Naive thymus-derived CD4-positive, alpha-beta T cell (primary cell): ENCODE results near the gene PTGIR. TPM values are rescaled to one million over a fixed set of nuclear protein-coding genes. Genes with fewer than 3 reads are reported as not detected.

Source experiments
- ATAC-seq: fragments of 150-1000 bp; cut with Tn5 transposase; 2 replicates; pipeline ENCODE4 v1.10.0; 2021; ENCODE audit warnings: mild to moderate bottlenecking, moderate library complexity
- CTCF ChIA-PET: fragments of 350-600 bp; sonication (Branson Sonifier 250); formaldehyde crosslinking; loops from one replicate; lab custom pipeline; 2021; ENCODE audit warnings: antibody characterized with exemption; lab: Charles Lee
- POLR2A ChIA-PET: fragments of 350-600 bp; sonication (Branson Sonifier 250); formaldehyde crosslinking; loops from one replicate; lab custom pipeline; 2021; ENCODE audit warnings: antibody characterized with exemption, inconsistent platforms; lab: Charles Lee
- DNase-seq, 9 donors: peaks; one replicate each; pipeline versions ENCODE4 v3.0.0 to v3.0.0-alpha.2; 2020 to 2022; ENCODE audit warnings: mixed read lengths in 1 of 9
- H3K27ac ChIP-seq: one replicate; pipeline ENCODE4 v1.7.0; 2013; ENCODE audit warnings: mild to moderate bottlenecking, low read depth, low read length, moderate library complexity
- H3K27me3 ChIP-seq, 2 donors: one replicate each; pipeline ENCODE4 v1.7.0; 2013; ENCODE audit warnings: low read length in 2 of 2, mild to moderate bottlenecking in 2 of 2, moderate library complexity in 2 of 2; ENCODE audit not compliant: control insufficient read depth in 2 of 2, insufficient read depth in 2 of 2
- H3K36me3 ChIP-seq, 3 experiments: 1 replicate in 2 of 3; 2 replicates in 1 of 3; pipeline ENCODE4 v1.7.0; 2013; ENCODE audit warnings: low read length in 3 of 3, mild to moderate bottlenecking in 3 of 3, moderate library complexity in 1 of 3; ENCODE audit not compliant: insufficient read depth in 3 of 3, control insufficient read depth in 2 of 3
- H3K4me1 ChIP-seq, 2 donors: one replicate each; pipeline ENCODE4 v1.7.0; 2013; ENCODE audit warnings: low read length in 2 of 2, mild to moderate bottlenecking in 2 of 2, moderate library complexity in 1 of 2; ENCODE audit not compliant: control insufficient read depth in 2 of 2, insufficient read depth in 2 of 2
- H3K4me3 ChIP-seq: 2 replicates; pipeline ENCODE4 v1.7.0; 2013; ENCODE audit warnings: mild to moderate bottlenecking, low read length
- H3K9me3 ChIP-seq, 3 experiments: 1 replicate in 2 of 3; 2 replicates in 1 of 3; pipeline ENCODE4 v1.7.0; 2013; ENCODE audit warnings: low read length in 3 of 3; ENCODE audit not compliant: control insufficient read depth in 2 of 3
- H3K27ac Mint-ChIP-seq, 9 donors: one replicate each; pipeline ENCODE4 v1.8.0; 2020 to 2022; ENCODE audit warnings: mixed read lengths in 9 of 9, mild to moderate bottlenecking in 8 of 9, moderate library complexity in 5 of 9, inconsistent platforms in 2 of 9
- H3K27me3 Mint-ChIP-seq, 5 donors: one replicate each; pipeline ENCODE4 v1.8.0; 2021 to 2022; ENCODE audit warnings: mixed read lengths in 5 of 5, mild to moderate bottlenecking in 1 of 5
- H3K36me3 Mint-ChIP-seq, 5 donors: one replicate each; pipeline ENCODE4 v1.8.0; 2020 to 2022; ENCODE audit warnings: mixed read lengths in 5 of 5, mild to moderate bottlenecking in 3 of 5, inconsistent platforms in 1 of 5
- H3K4me1 Mint-ChIP-seq, 7 donors: one replicate each; pipeline ENCODE4 v1.8.0; 2020 to 2022; ENCODE audit warnings: mixed read lengths in 7 of 7, mild to moderate bottlenecking in 3 of 7, inconsistent platforms in 1 of 7
- H3K4me3 Mint-ChIP-seq, 10 donors: one replicate each; pipeline ENCODE4 v1.8.0; 2020 to 2022; ENCODE audit warnings: mild to moderate bottlenecking in 10 of 10, mixed read lengths in 10 of 10, moderate library complexity in 6 of 10, inconsistent platforms in 2 of 10
- H3K9me3 Mint-ChIP-seq, 11 donors: one replicate each; pipeline ENCODE4 v1.8.0; 2020 to 2022; ENCODE audit warnings: mixed read lengths in 11 of 11, mild to moderate bottlenecking in 4 of 11, inconsistent platforms in 1 of 11, moderate library complexity in 1 of 11
- intact Hi-C, 2 donors: fragments of 100-400 bp; cut with micrococcal nuclease; formaldehyde crosslinking; loops; one replicate each; pipeline ENCODE4 v1.15.1; 2023
- polyA plus RNA-seq, 2 donors: library from polyadenylated mRNA; unstranded; fragments of 300-500 nt; fragmentation: Illumina TruSeq; gene quantifications; one replicate each; pipeline ENCODE4 v1.2.3, GENCODE V29; 2021
- total RNA-seq, 6 experiments: library from RNA in 5 of 6; stranded (reverse) in 5 of 6; gene quantifications; 1 replicate in 5 of 6; 2 replicates in 1 of 6; pipeline ENCODE4 v1.2.3 and lab custom pipeline; 2021 to 2026

The PTGIR gene
- total and polyA plus RNA-seq, 7 experiments from 2014 or later, result 4.2 to 99.1 (median 5.1) TPM

GRCh38 chr19:46661020-46661731 is 36.3 kb upstream of the PTGIR start, which contains the start of gene DACT3:
DACT3 (minus strand) TSS chr19:46661182; CDS start chr19:46661064, 118 bp downstream.
- peak; percentile 98 to 100 (median 99) for DNase-seq
- H3K27ac Mint-ChIP-seq, result peak within 1 kb of the TSS; percentile 76 to 96 (median 91)
- peak within 1 kb of the TSS; percentile 80 to 93 (median 86) for H3K4me3 Mint-ChIP-seq
- peaks cover 14 to 20% of the 10 kb centered on the region in 2 donors for H3K4me1 ChIP-seq
- ATAC-seq, result peak; percentile 92
- peaks cover 7 to 26% (median 20%) of the 10 kb centered on the region in 7 donors for H3K4me1 Mint-ChIP-seq
- ChIA-PET CTCF (interaction anchor here (1.0 to 7.2 kb wide), 15 partner anchors 10 to 145 kb away, joined by 3 to 137 read pairs (median 5); partner anchors contain the start of genes CALM3 and PTGIR), POLR2A (interaction anchor here (0.9 to 4.1 kb wide), 15 partner anchors 12 to 144 kb away, joined by 3 to 46 read pairs (median 4); partner anchors contain the start of genes CALM3 and GNG8)
- peaks cover 9 to 42% (median 18%) of the 10 kb centered on the region in 5 donors for H3K27me3 Mint-ChIP-seq
- no peaks in the 10 kb centered on the region for H3K9me3 Mint-ChIP-seq
- peaks cover 6 to 10% of the 10 kb centered on the region in 2 donors for H3K27me3 ChIP-seq
- peak within 1 kb of the TSS; percentile 65 for H3K27ac ChIP-seq
- H3K36me3 ChIP-seq, result no peaks in the 10 kb centered on the region
- H3K36me3 Mint-ChIP-seq, result no peaks in the 10 kb centered on the region
- intact Hi-C loops, result loop anchor here (1.0 to 10.0 kb wide), 8 partner anchors 27 to 613 kb away; partner anchors contain the start of genes ARHGAP35 (in 1 of the 2), CALM3 (in 1 of the 2) and INAFM1 (in 1 of the 2)
- no peaks in the 10 kb centered on the region for H3K9me3 ChIP-seq
- peak within 1 kb of the TSS; percentile 71 for H3K4me3 ChIP-seq

GRCh38 chr19:46660551-46661019 is 35.7 kb upstream of the PTGIR start:
- H3K27ac ChIP-seq, result peak overlapping the region; percentile 14
- Mint-ChIP-seq H3K27me3 (peaks cover 9 to 42% (median 18%) of the 10 kb centered on the region in 5 donors), H3K9me3 (no peaks in the 10 kb centered on the region), H3K27ac (no peak overlapping the region), H3K36me3 (no peaks in the 10 kb centered on the region), H3K4me3 (peak overlapping the region in 9 of 10 donors; percentile 27 to 86 (median 82)), H3K4me1 (peaks cover 7 to 26% (median 20%) of the 10 kb centered on the region in 7 donors)
- peaks cover 6 to 10% of the 10 kb centered on the region in 2 donors for H3K27me3 ChIP-seq
- peak overlapping the region; percentile 51 for H3K4me3 ChIP-seq
- no peaks in the 10 kb centered on the region for H3K9me3 ChIP-seq
- no peaks in the 10 kb centered on the region for H3K36me3 ChIP-seq
- ATAC-seq (no peak), DNase-seq (peak in 2 of 9 donors; percentile 10 to 12)
- intact Hi-C loops, result loop anchor here (1.0 to 10.0 kb wide), 8 partner anchors 26 to 614 kb away; partner anchors contain the start of genes ARHGAP35 (in 1 of the 2), CALM3 (in 1 of the 2) and INAFM1 (in 1 of the 2)
- H3K4me1 ChIP-seq, result peaks cover 14 to 20% of the 10 kb centered on the region in 2 donors
- ChIA-PET POLR2A (interaction anchor here (0.9 to 4.1 kb wide), 13 partner anchors 12 to 138 kb away, joined by 3 to 46 read pairs (median 4); partner anchors contain the start of genes CALM3 and GNG8), CTCF (interaction anchor here (1.0 to 7.2 kb wide), 11 partner anchors 23 to 145 kb away, joined by 3 to 137 read pairs (median 8); partner anchors contain the start of genes CALM3 and PTGIR)

- peak overlapping the region in 5 of 9 donors; percentile 53 to 85 (median 66) for H3K27ac Mint-ChIP-seq
- CTCF ChIA-PET, result interaction anchor here (7.2 kb wide), 1 partner anchor 45 kb away, joined by 137 read pairs; no protein-coding TSS in a partner anchor
- POLR2A ChIA-PET, result interaction anchor here (1.2 to 4.1 kb wide), 5 partner anchors 26 to 80 kb away, joined by 3 to 46 read pairs (median 4); no protein-coding TSS in a partner anchor
- no peaks in the 10 kb centered on the region for H3K9me3 Mint-ChIP-seq
- peak overlapping the region; percentile 73 to 86 (median 82) for H3K4me3 Mint-ChIP-seq
- ATAC-seq (no peak), DNase-seq (no peak)
- intact Hi-C loops, result loop anchor here in 1 of 2 donors (5.0 to 10.0 kb wide), 2 partner anchors 118 to 255 kb away; no protein-coding TSS in a partner anchor
- peaks cover 9 to 45% (median 20%) of the 10 kb centered on the region in 5 donors for H3K27me3 Mint-ChIP-seq
- Histone ChIP-seq H3K4me3 (peak overlapping the region; percentile 51), H3K27ac (peak overlapping the region; percentile 14), H3K4me1 (peaks cover 14 to 20% of the 10 kb centered on the region in 2 donors), H3K9me3 (no peaks in the 10 kb centered on the region), H3K36me3 (no peaks in the 10 kb centered on the region), H3K27me3 (peaks cover 6 to 10% of the 10 kb centered on the region in 2 donors)
- no peaks in the 10 kb centered on the region for H3K36me3 Mint-ChIP-seq
- peaks cover 7 to 26% (median 20%) of the 10 kb centered on the region in 7 donors for H3K4me1 Mint-ChIP-seq
Measured at GRCh38 chr19:46660008-46660517, 35.2 kb upstream of the PTGIR start.

- H3K27me3 ChIP-seq, result peaks cover 6 to 10% of the 10 kb centered on the region in 2 donors
- ATAC-seq, result no peak
- Mint-ChIP-seq H3K4me3 (peak overlapping the region; percentile 73 to 86 (median 82)), H3K27me3 (peaks cover 9 to 47% (median 23%) of the 10 kb centered on the region in 5 donors), H3K4me1 (peaks cover 7 to 26% (median 20%) of the 10 kb centered on the region in 7 donors), H3K9me3 (no peaks in the 10 kb centered on the region), H3K27ac (peak overlapping the region in 5 of 9 donors; percentile 53 to 85 (median 66)), H3K36me3 (no peaks in the 10 kb centered on the region)
- H3K27ac ChIP-seq, result no peak overlapping the region
- ChIA-PET POLR2A (interaction anchor here (1.0 to 4.1 kb wide), 5 partner anchors 15 to 80 kb away, joined by 3 to 46 read pairs (median 3); no protein-coding TSS in a partner anchor), CTCF (interaction anchor here (0.9 to 1.0 kb wide), 2 partner anchors 39 to 46 kb away, joined by 3 to 5 read pairs; no protein-coding TSS in a partner anchor)
- no peaks in the 10 kb centered on the region for H3K9me3 ChIP-seq
- H3K4me3 ChIP-seq, result no peak overlapping the region
- intact Hi-C loops, result loop anchor here in 1 of 2 donors (5.0 to 10.0 kb wide), 2 partner anchors 117 to 255 kb away; no protein-coding TSS in a partner anchor
- H3K4me1 ChIP-seq, result peaks cover 14 to 20% of the 10 kb centered on the region in 2 donors
- H3K36me3 ChIP-seq, result no peaks in the 10 kb centered on the region
- DNase-seq, result no peak
Measured at GRCh38 chr19:46659151-46660007, 34.5 kb upstream of the PTGIR start.

- no peaks in the 10 kb centered on the region for H3K9me3 ChIP-seq
- no peak for DNase-seq
- H3K4me3 ChIP-seq, result no peak overlapping the region
- Mint-ChIP-seq H3K27ac (no peak overlapping the region), H3K4me3 (no peak overlapping the region), H3K27me3 (peaks cover 9 to 57% (median 31%) of the 10 kb centered on the region in 5 donors), H3K36me3 (no peaks in the 10 kb centered on the region), H3K4me1 (peaks cover 7 to 18% (median 12%) of the 10 kb centered on the region in 7 donors), H3K9me3 (no peaks in the 10 kb centered on the region)
- peaks cover 14 to 20% of the 10 kb centered on the region in 2 donors for H3K4me1 ChIP-seq
- intact Hi-C loops, result no loop called here
- ChIA-PET POLR2A (interaction anchor here (0.6 kb wide), 1 partner anchor 14 kb away, joined by 3 read pairs; no protein-coding TSS in a partner anchor), CTCF (interaction anchor here (0.6 to 1.7 kb wide), 3 partner anchors 19 to 126 kb away, joined by 3 to 4 read pairs (median 3); no protein-coding TSS in a partner anchor)
- no peaks in the 10 kb centered on the region for H3K36me3 ChIP-seq
- H3K27ac ChIP-seq, result no peak overlapping the region
- H3K27me3 ChIP-seq, result peaks cover 6 to 10% of the 10 kb centered on the region in 2 donors
- no peak for ATAC-seq
Measured at GRCh38 chr19:46656541-46656940, 31.7 kb upstream of the PTGIR start.
